A673 (cell line): ENCODE results near the gene PIK3IP1.

Experiments
- EZH2 ChIP-seq: fragments of 200-600 bp; sonication (generic); IDR thresholded peaks from 2 replicates; pipeline ENCODE4 v1.6.1; 2017; ENCODE audit warnings: borderline replicate concordance, low read depth, mild to moderate bottlenecking, mixed read lengths, antibody characterized with exemption, low read length; ENCODE audit not compliant: poor library complexity, severe bottlenecking
- TF ChIP-seq, protein P1 (sequence below): fragments of 300-800, 200-600 bp; sonication (generic); conservative IDR thresholded peaks from 2 replicates; pipeline ENCODE4 v1.5.1; 2017; ENCODE audit warnings: low read depth, mild to moderate bottlenecking, antibody characterized with exemption, low read length, moderate library complexity, mixed read lengths

- TF ChIP-seq, protein P1, sequence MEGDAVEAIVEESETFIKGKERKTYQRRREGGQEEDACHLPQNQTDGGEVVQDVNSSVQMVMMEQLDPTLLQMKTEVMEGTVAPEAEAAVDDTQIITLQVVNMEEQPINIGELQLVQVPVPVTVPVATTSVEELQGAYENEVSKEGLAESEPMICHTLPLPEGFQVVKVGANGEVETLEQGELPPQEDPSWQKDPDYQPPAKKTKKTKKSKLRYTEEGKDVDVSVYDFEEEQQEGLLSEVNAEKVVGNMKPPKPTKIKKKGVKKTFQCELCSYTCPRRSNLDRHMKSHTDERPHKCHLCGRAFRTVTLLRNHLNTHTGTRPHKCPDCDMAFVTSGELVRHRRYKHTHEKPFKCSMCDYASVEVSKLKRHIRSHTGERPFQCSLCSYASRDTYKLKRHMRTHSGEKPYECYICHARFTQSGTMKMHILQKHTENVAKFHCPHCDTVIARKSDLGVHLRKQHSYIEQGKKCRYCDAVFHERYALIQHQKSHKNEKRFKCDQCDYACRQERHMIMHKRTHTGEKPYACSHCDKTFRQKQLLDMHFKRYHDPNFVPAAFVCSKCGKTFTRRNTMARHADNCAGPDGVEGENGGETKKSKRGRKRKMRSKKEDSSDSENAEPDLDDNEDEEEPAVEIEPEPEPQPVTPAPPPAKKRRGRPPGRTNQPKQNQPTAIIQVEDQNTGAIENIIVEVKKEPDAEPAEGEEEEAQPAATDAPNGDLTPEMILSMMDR, result no peak
- TF ChIP-seq EZH2, result no peak
These were observed 47.0 kb upstream of the PIK3IP1 start for GRCh38 chr22:31339148-31339832.
